H9 (cell line): ENCODE measurements around the gene PPP1R14C. TPM values are rescaled to one million over a fixed set of nuclear protein-coding genes. Genes with fewer than 3 reads are reported as not detected.

ENCODE experiments used
- DNase-seq: peaks from one replicate; pipeline ENCODE4 v3.0.0-alpha.2; 2017
- H2AFZ ChIP-seq: one replicate; pipeline ENCODE4 v1.6.1; 2013; ENCODE audit warnings: mild to moderate bottlenecking, low read length, control low read depth, moderate library complexity
- H2AK5ac ChIP-seq: 2 replicates; pipeline ENCODE4 v1.6.1; 2013; ENCODE audit warnings: low read length, control low read depth, mixed read lengths; ENCODE audit not compliant: insufficient read length
- H2BK120ac ChIP-seq: one replicate; pipeline ENCODE4 v1.6.1; 2013; ENCODE audit warnings: low read depth, mild to moderate bottlenecking, low read length, control low read depth, inconsistent platforms; ENCODE audit not compliant: poor library complexity, severe bottlenecking
- H2BK12ac ChIP-seq: 2 replicates; pipeline ENCODE4 v1.6.1; 2013; ENCODE audit warnings: low read length, control low read depth, mixed read lengths, low read depth; ENCODE audit not compliant: insufficient read length
- H2BK15ac ChIP-seq: 2 replicates; pipeline ENCODE4 v1.6.1; 2013; ENCODE audit warnings: low read depth, low read length, control low read depth
- H2BK20ac ChIP-seq: one replicate; pipeline ENCODE4 v1.6.1; 2013; ENCODE audit warnings: low read depth, mild to moderate bottlenecking, low read length, control low read depth, inconsistent platforms; ENCODE audit not compliant: poor library complexity, severe bottlenecking
- H2BK5ac ChIP-seq: 2 replicates; pipeline ENCODE4 v1.6.1; 2013; ENCODE audit warnings: low read length, control low read depth, mixed read lengths; ENCODE audit not compliant: insufficient read length
- H3K14ac ChIP-seq: 2 replicates; pipeline ENCODE4 v1.6.1; 2013; ENCODE audit warnings: low read length, control low read depth; ENCODE audit not compliant: insufficient read depth
- H3K18ac ChIP-seq: 2 replicates; pipeline ENCODE4 v1.6.1; 2013; ENCODE audit warnings: low read depth, mild to moderate bottlenecking, mixed read lengths, low read length, control low read depth; ENCODE audit not compliant: insufficient read length
- H3K23ac ChIP-seq: 2 replicates; pipeline ENCODE4 v1.6.1; 2013; ENCODE audit warnings: low read length, control low read depth, mixed read lengths, low read depth; ENCODE audit not compliant: insufficient read length
- H3K23me2 ChIP-seq: 2 replicates; pipeline ENCODE4 v1.6.1; 2013; ENCODE audit warnings: low read depth, mild to moderate bottlenecking, mixed read lengths, low read length, control low read depth; ENCODE audit not compliant: insufficient read length, poor library complexity, severe bottlenecking
- H3K27ac ChIP-seq: 2 replicates; pipeline ENCODE4 v1.5.1; 2013; ENCODE audit warnings: low read length, control low read depth, mixed read lengths, low read depth; ENCODE audit not compliant: insufficient read length
- H3K27me3 ChIP-seq: 2 replicates; pipeline ENCODE4 v1.6.1; 2013; ENCODE audit warnings: low read length, control low read depth, inconsistent platforms; ENCODE audit not compliant: insufficient read depth
- H3K4ac ChIP-seq: 2 replicates; pipeline ENCODE4 v1.6.1; 2013; ENCODE audit warnings: low read depth, mild to moderate bottlenecking, control low read depth, inconsistent platforms, low read length, moderate library complexity
- H3K4me1 ChIP-seq: 2 replicates; pipeline ENCODE4 v1.6.1; 2013; ENCODE audit warnings: low read length, control low read depth, inconsistent platforms; ENCODE audit not compliant: insufficient read depth
- H3K4me2 ChIP-seq: 2 replicates; pipeline ENCODE4 v1.6.1; 2013; ENCODE audit warnings: low read length, control low read depth, mixed read lengths; ENCODE audit not compliant: insufficient read length, insufficient read depth
- H3K56ac ChIP-seq: 2 replicates; pipeline ENCODE4 v1.6.1; 2013; ENCODE audit warnings: low read depth, mild to moderate bottlenecking, mixed read lengths, low read length, control low read depth; ENCODE audit not compliant: insufficient read length
- H3K79me1 ChIP-seq: 2 replicates; pipeline ENCODE4 v1.6.1; 2013; ENCODE audit warnings: low read depth, mild to moderate bottlenecking, moderate library complexity, low read length, control low read depth, inconsistent platforms; ENCODE audit not compliant: insufficient read depth, poor library complexity, severe bottlenecking
- H3K79me2 ChIP-seq: 2 replicates; pipeline ENCODE4 v1.6.1; 2013; ENCODE audit warnings: low read length, control low read depth, inconsistent platforms; ENCODE audit not compliant: insufficient read depth
- H3K9ac ChIP-seq: 2 replicates; pipeline ENCODE4 v1.6.1; 2013; ENCODE audit warnings: low read length, control low read depth, mixed read lengths; ENCODE audit not compliant: insufficient read length; ENCODE audit errors: extremely low read depth
- H3K9me3 ChIP-seq: one replicate; pipeline ENCODE4 v1.6.1; 2013; ENCODE audit warnings: low read depth, low read length, inconsistent platforms; ENCODE audit not compliant: control insufficient read depth
- H3T11ph ChIP-seq: one replicate; pipeline ENCODE4 v1.6.1; 2013; ENCODE audit warnings: mild to moderate bottlenecking, low read length, control low read depth, inconsistent platforms
- H4K20me1 ChIP-seq: one replicate; pipeline ENCODE4 v1.6.1; 2013; ENCODE audit not compliant: control insufficient read depth, insufficient read length, insufficient read depth
- H4K5ac ChIP-seq: 2 replicates; pipeline ENCODE4 v1.6.1; 2013; ENCODE audit warnings: low read depth, mild to moderate bottlenecking, mixed read lengths, low read length, control low read depth; ENCODE audit not compliant: insufficient read length
- H4K8ac ChIP-seq: replicated peaks from 2 replicates; pipeline ENCODE4 v1.6.1; 2013; ENCODE audit warnings: low read length, control low read depth, mixed read lengths, low read depth; ENCODE audit not compliant: insufficient read length
- H4K91ac ChIP-seq: 2 replicates; pipeline ENCODE4 v1.6.1; 2013; ENCODE audit warnings: low read depth, mild to moderate bottlenecking, moderate library complexity, mixed read lengths, low read length, control low read depth; ENCODE audit not compliant: insufficient read length
- H3K27ac Mint-ChIP-seq, 3 experiments: 2 replicates in 2 of 3; 3 replicates in 1 of 3; pipeline ENCODE4 v1.8.0; 2020 to 2021; ENCODE audit warnings: mixed read lengths in 3 of 3, mild to moderate bottlenecking in 1 of 3, moderate library complexity in 1 of 3
- H3K27me3 Mint-ChIP-seq: 2 replicates; pipeline ENCODE4 v1.8.0; 2021; ENCODE audit warnings: low read depth, mild to moderate bottlenecking, moderate library complexity, mixed read lengths
- H3K36me3 Mint-ChIP-seq, 3 experiments: 2 replicates in 2 of 3; 3 replicates in 1 of 3; pipeline ENCODE4 v1.8.0; 2020 to 2021; ENCODE audit warnings: low read depth in 3 of 3, mixed read lengths in 3 of 3; ENCODE audit not compliant: insufficient read depth in 1 of 3
- H3K4me1 Mint-ChIP-seq, 2 experiments: 2 replicates each; pipeline ENCODE4 v1.8.0; 2020; ENCODE audit warnings: mixed read lengths in 2 of 2
- H3K4me3 Mint-ChIP-seq, 2 experiments: 2 replicates in 1 of 2; 3 replicates in 1 of 2; pipeline ENCODE4 v1.8.0; 2020 to 2021; ENCODE audit warnings: mild to moderate bottlenecking in 2 of 2, mixed read lengths in 2 of 2, moderate library complexity in 1 of 2
- H3K9me3 Mint-ChIP-seq, 2 experiments: 2 replicates in 1 of 2; 3 replicates in 1 of 2; pipeline ENCODE4 v1.8.0; 2020; ENCODE audit warnings: mild to moderate bottlenecking in 2 of 2, mixed read lengths in 2 of 2, moderate library complexity in 1 of 2
- WGBS: extraction: QIAGEN DNeasy Blood & Tissue Kit; methylation state at CpG from one replicate; pipeline ENCODE4 v1.1.7; 2013; ENCODE audit warnings: missing lambda C conversion rate, low lambda C conversion rate, mixed read lengths; ENCODE audit not compliant: insufficient read length; ENCODE audit errors: extremely low coverage; 5-methylcytosine and 5-hydroxymethylcytosine counted together
- total RNA-seq: library from RNA; stranded (reverse); gene quantifications from 2 replicates; pipeline ENCODE4 v1.2.1, GENCODE V29; 2021
- TF ChIP-seq, protein P1 (sequence below): fragments of 200-600 bp; sonication (generic); conservative IDR thresholded peaks from 3 replicates; pipeline ENCODE4 v1.8.0; 2021; ENCODE audit warnings: antibody characterized with exemption, mild to moderate bottlenecking

PPP1R14C gene
- total RNA-seq, 1 experiment from 2014 or later, result 0.37 TPM

DNA sequence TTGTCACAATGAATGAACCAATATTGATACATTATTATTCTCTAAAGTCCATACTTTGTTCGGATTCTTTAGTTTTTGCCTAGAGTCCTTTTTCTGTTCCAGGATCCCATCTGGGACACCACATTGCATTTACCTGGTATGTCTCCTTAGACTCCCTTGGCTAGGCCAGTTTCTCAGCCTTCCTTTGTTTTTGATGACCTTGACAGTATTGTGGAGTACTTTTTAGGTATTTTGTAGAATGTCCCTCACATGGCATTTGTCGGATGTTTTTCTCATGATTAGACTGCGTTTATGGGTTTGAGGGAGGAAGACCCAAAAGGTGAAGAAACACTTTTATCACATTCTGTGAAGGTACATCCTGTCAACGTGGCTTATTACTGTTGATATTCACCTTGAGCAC lies 16.9 kb downstream of the PPP1R14C start:
- H3K4me3 Mint-ChIP-seq, result no peak overlapping the region
- H3K27me3 ChIP-seq, result no peaks in the 10 kb centered on the region
- no peaks in the 10 kb centered on the region for H3K4me1 ChIP-seq
- H3K56ac ChIP-seq, result no peak overlapping the region
- H3K36me3 Mint-ChIP-seq, result no peaks in the 10 kb centered on the region; a peak in 1 of 7 replicates
- no peak overlapping the region for H3K23ac ChIP-seq
- no peak overlapping the region for H2BK5ac ChIP-seq
- no peak overlapping the region for H2AFZ ChIP-seq
- H3K4me2 ChIP-seq, result no peak overlapping the region
- H3K9ac ChIP-seq, result no peak overlapping the region
- no peaks in the 10 kb centered on the region for H3K4me1 Mint-ChIP-seq
- no peaks in the 10 kb centered on the region for H3K23me2 ChIP-seq
- H3K27ac Mint-ChIP-seq, result no peak overlapping the region
- H2AK5ac ChIP-seq, result no peak overlapping the region
- no peaks in the 10 kb centered on the region for H3K9me3 ChIP-seq
- H3K4ac ChIP-seq, result no peak overlapping the region
- no peak overlapping the region for H2BK15ac ChIP-seq
- H4K8ac ChIP-seq, result no peak overlapping the region
- no CpG with 5 or more reads among the region's 4 CpGs for WGBS
- no peak for DNase-seq
- H2BK120ac ChIP-seq, result no peak overlapping the region
- no peak overlapping the region for H4K91ac ChIP-seq
- H4K20me1 ChIP-seq, result no peaks in the 10 kb centered on the region
- H3K9me3 Mint-ChIP-seq, result no peaks in the 10 kb centered on the region
- H4K5ac ChIP-seq, result no peak overlapping the region
- H3K27me3 Mint-ChIP-seq, result peaks cover 8% of the 10 kb centered on the region
- TF ChIP-seq, protein P1, sequence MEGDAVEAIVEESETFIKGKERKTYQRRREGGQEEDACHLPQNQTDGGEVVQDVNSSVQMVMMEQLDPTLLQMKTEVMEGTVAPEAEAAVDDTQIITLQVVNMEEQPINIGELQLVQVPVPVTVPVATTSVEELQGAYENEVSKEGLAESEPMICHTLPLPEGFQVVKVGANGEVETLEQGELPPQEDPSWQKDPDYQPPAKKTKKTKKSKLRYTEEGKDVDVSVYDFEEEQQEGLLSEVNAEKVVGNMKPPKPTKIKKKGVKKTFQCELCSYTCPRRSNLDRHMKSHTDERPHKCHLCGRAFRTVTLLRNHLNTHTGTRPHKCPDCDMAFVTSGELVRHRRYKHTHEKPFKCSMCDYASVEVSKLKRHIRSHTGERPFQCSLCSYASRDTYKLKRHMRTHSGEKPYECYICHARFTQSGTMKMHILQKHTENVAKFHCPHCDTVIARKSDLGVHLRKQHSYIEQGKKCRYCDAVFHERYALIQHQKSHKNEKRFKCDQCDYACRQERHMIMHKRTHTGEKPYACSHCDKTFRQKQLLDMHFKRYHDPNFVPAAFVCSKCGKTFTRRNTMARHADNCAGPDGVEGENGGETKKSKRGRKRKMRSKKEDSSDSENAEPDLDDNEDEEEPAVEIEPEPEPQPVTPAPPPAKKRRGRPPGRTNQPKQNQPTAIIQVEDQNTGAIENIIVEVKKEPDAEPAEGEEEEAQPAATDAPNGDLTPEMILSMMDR, result no peak
- H2BK12ac ChIP-seq, result no peak overlapping the region
- no peak overlapping the region for H3T11ph ChIP-seq
- no peak overlapping the region for H3K27ac ChIP-seq
- no peak overlapping the region for H3K18ac ChIP-seq
- no peak overlapping the region for H2BK20ac ChIP-seq
- no peak overlapping the region for H3K14ac ChIP-seq
- H3K79me1 ChIP-seq, result no peaks in the 10 kb centered on the region
- no peaks in the 10 kb centered on the region for H3K79me2 ChIP-seq
